OCI-LY1 (cell line): ENCODE results near the gene CDS1.

Experiments
- H2AFZ ChIP-seq: fragments of 200-600 bp; sonication (generic), shearing (Covaris generic); 2 replicates; pipeline ENCODE4 v1.6.0; 2014; ENCODE audit warnings: antibody characterized with exemption, mild to moderate bottlenecking, low read length
- H3F3A ChIP-seq: fragments of 200-600 bp; sonication (generic), shearing (Covaris generic); 2 replicates; pipeline ENCODE4 v1.6.0; 2014; ENCODE audit warnings: mild to moderate bottlenecking, antibody characterized with exemption, low read length, moderate library complexity; ENCODE audit not compliant: insufficient read depth
- H3K27ac ChIP-seq: fragments of 200-600 bp; sonication (generic); 2 replicates; pipeline ENCODE4 v1.5.1; 2014; ENCODE audit warnings: low read length, mixed run types, mild to moderate bottlenecking, low read depth; ENCODE audit not compliant: poor library complexity, severe bottlenecking
- H3K27me3 ChIP-seq: fragments of 200-600 bp; sonication (generic); 2 replicates; pipeline ENCODE4 v1.6.0; 2014; ENCODE audit warnings: antibody characterized with exemption, mild to moderate bottlenecking, low read length, moderate library complexity; ENCODE audit not compliant: insufficient read depth
- H3K36me3 ChIP-seq: fragments of 200-600 bp; sonication (generic); 2 replicates; pipeline ENCODE4 v1.6.1; 2014; ENCODE audit warnings: mild to moderate bottlenecking, antibody characterized with exemption, low read length, moderate library complexity, mixed read lengths; ENCODE audit not compliant: insufficient read depth
- H3K4me1 ChIP-seq: fragments of 200-600 bp; sonication (generic); 2 replicates; pipeline ENCODE4 v1.5.1; 2014; ENCODE audit warnings: mild to moderate bottlenecking, low read length, moderate library complexity; ENCODE audit not compliant: insufficient read depth, severe bottlenecking
- H3K4me2 ChIP-seq: fragments of 200-600 bp; sonication (generic), shearing (Covaris generic); 2 replicates; pipeline ENCODE4 v1.6.1; 2014; ENCODE audit warnings: low read length
- H3K4me3 ChIP-seq: fragments of 200-600 bp; sonication (generic); 2 replicates; pipeline ENCODE4 v1.5.1; 2014; ENCODE audit warnings: low read length, low read depth, mild to moderate bottlenecking, mixed read lengths; ENCODE audit not compliant: poor library complexity, severe bottlenecking
- H3K79me2 ChIP-seq: fragments of 200-600 bp; shearing (Covaris generic); 2 replicates; pipeline ENCODE4 v1.6.1; 2016; ENCODE audit warnings: mixed run types, low read length, mixed read lengths; ENCODE audit not compliant: insufficient read depth
- H3K9ac ChIP-seq: fragments of 200-600 bp; sonication (generic), shearing (Covaris generic); 2 replicates; pipeline ENCODE4 v1.6.1; 2014; ENCODE audit warnings: mild to moderate bottlenecking, low read length, mixed read lengths
- H3K9me2 ChIP-seq: fragments of 200-600 bp; sonication (generic), shearing (Covaris generic); 2 replicates; pipeline ENCODE4 v1.6.1; 2014; ENCODE audit warnings: low read depth, mild to moderate bottlenecking, low read length, mixed read lengths
- H3K9me3 ChIP-seq: fragments of 200-600 bp; shearing (Covaris generic); 2 replicates; pipeline ENCODE4 v1.6.1; 2014; ENCODE audit warnings: low read length, mixed read lengths
- H4K20me1 ChIP-seq: fragments of 200-600 bp; sonication (generic), shearing (Covaris generic); 2 replicates; pipeline ENCODE4 v1.6.0; 2016; ENCODE audit warnings: mild to moderate bottlenecking, low read length; ENCODE audit not compliant: insufficient read depth
- EZH2 ChIP-seq: fragments of 200-600 bp; sonication (generic), shearing (Covaris generic); IDR thresholded peaks from 2 replicates; pipeline ENCODE4 v1.8.0; 2017; ENCODE audit warnings: borderline replicate concordance, mixed run types, mild to moderate bottlenecking, antibody characterized with exemption, low read length, moderate library complexity, mixed read lengths
- TF ChIP-seq, protein P1 (sequence below): fragments of 200-600 bp; sonication (generic), shearing (Covaris generic); IDR thresholded peaks from 2 replicates; pipeline ENCODE4 v1.5.1; 2017; ENCODE audit warnings: mild to moderate bottlenecking, antibody characterized with exemption, low read length, moderate library complexity, mixed read lengths

Gene CDS1

DNA sequence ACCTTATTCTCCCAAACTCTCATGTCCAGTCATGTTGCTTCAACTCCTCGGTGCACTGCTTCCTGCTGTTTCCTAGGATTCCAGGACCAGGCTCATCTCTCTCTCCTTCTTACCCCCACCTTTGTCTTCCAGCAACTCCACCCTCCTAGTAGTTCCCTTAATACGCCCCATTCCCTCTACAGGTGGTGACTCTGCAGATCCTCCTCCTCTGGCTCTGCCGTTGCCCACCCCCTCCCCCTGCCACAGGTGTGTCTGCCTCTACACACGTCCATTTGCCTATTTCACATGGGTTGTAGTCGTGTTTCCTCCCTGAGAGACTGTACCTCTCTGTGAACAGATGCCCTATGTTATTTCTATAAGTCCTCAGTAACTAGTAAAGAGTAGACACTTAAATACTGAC lies 32.4 kb downstream of the CDS1 start:
- H3K36me3 ChIP-seq: no peaks in the 10 kb centered on the region
- no peaks in the 10 kb centered on the region for H3K4me1 ChIP-seq
- no peaks in the 10 kb centered on the region for H3K9me2 ChIP-seq
- H3K9ac ChIP-seq: no peak overlapping the region
- H3K79me2 ChIP-seq: no peaks in the 10 kb centered on the region
- H3K27ac ChIP-seq: no peak overlapping the region
- H3K4me2 ChIP-seq: no peak overlapping the region
- no peak overlapping the region for H2AFZ ChIP-seq
- no peaks in the 10 kb centered on the region for H3F3A ChIP-seq
- no peaks in the 10 kb centered on the region for H3K9me3 ChIP-seq
- H4K20me1 ChIP-seq: no peaks in the 10 kb centered on the region
- TF ChIP-seq EZH2: no peak
- TF ChIP-seq, protein P1, sequence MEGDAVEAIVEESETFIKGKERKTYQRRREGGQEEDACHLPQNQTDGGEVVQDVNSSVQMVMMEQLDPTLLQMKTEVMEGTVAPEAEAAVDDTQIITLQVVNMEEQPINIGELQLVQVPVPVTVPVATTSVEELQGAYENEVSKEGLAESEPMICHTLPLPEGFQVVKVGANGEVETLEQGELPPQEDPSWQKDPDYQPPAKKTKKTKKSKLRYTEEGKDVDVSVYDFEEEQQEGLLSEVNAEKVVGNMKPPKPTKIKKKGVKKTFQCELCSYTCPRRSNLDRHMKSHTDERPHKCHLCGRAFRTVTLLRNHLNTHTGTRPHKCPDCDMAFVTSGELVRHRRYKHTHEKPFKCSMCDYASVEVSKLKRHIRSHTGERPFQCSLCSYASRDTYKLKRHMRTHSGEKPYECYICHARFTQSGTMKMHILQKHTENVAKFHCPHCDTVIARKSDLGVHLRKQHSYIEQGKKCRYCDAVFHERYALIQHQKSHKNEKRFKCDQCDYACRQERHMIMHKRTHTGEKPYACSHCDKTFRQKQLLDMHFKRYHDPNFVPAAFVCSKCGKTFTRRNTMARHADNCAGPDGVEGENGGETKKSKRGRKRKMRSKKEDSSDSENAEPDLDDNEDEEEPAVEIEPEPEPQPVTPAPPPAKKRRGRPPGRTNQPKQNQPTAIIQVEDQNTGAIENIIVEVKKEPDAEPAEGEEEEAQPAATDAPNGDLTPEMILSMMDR: no peak
- H3K27me3 ChIP-seq: no peaks in the 10 kb centered on the region
- H3K4me3 ChIP-seq: no peak overlapping the region

DNA sequence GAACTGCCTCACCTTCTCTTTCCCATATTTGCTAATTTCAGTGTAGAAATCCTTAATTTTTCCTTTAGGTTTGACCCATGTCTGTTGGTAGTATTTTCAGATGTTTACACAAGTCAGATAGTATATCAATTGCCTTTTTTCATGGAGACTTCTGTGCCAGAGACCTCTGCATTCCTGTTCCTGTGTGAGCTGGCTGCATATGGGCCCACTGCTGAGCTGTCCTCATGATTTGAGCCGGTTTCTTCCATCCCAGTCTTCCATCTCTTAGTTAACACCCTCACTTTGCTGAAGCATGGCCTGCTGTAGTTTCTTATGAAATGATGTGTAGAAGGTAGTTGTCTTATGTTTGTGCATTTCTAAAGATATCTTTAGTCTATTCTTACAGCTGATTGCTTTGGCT lies 40.0 kb downstream of the CDS1 start:
- no peaks in the 10 kb centered on the region for H3K36me3 ChIP-seq
- no peaks in the 10 kb centered on the region for H3K27me3 ChIP-seq
- H3K79me2 ChIP-seq: no peaks in the 10 kb centered on the region
- no peak overlapping the region for H3K9ac ChIP-seq
- no peak overlapping the region for H2AFZ ChIP-seq
- H3K4me2 ChIP-seq: no peak overlapping the region
- H3K9me2 ChIP-seq: no peaks in the 10 kb centered on the region
- H3K4me1 ChIP-seq: no peaks in the 10 kb centered on the region
- H3F3A ChIP-seq: no peaks in the 10 kb centered on the region
- no peaks in the 10 kb centered on the region for H3K9me3 ChIP-seq
- H4K20me1 ChIP-seq: no peaks in the 10 kb centered on the region
- no peak overlapping the region for H3K27ac ChIP-seq
- H3K4me3 ChIP-seq: no peak overlapping the region
- TF ChIP-seq EZH2: no peak
- TF ChIP-seq, protein P1: no peak

DNA sequence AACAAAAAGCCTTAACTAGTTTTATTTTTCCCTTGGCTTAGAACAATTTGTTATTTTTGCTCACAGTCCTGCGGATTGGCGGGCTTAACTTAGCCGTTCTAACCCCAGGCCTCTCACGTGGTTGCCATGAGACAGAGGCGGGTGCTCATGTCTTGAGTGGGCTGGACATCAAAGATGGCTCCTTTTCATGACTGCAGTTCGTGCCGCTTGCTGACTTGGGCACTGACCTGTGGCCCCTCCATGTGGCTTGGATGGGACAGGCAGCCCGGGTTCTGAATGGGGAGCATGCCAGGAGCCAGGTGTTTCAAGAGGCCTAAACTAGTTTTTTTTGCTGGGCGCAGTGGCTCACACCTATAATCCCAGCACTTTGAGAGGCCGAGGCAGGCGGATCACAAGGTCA lies 40.7 kb downstream of the CDS1 start:
- H3K27me3 ChIP-seq: no peaks in the 10 kb centered on the region
- no peaks in the 10 kb centered on the region for H4K20me1 ChIP-seq
- H3K79me2 ChIP-seq: no peaks in the 10 kb centered on the region
- H3K9me3 ChIP-seq: no peaks in the 10 kb centered on the region
- no peaks in the 10 kb centered on the region for H3F3A ChIP-seq
- H3K4me1 ChIP-seq: no peaks in the 10 kb centered on the region
- no peak overlapping the region for H3K27ac ChIP-seq
- H3K36me3 ChIP-seq: no peaks in the 10 kb centered on the region
- no peaks in the 10 kb centered on the region for H3K9me2 ChIP-seq
- no peak overlapping the region for H3K4me3 ChIP-seq
- H3K9ac ChIP-seq: no peak overlapping the region
- TF ChIP-seq, protein P1: no peak
- no peak for TF ChIP-seq EZH2
- H3K4me2 ChIP-seq: no peak overlapping the region
- no peak overlapping the region for H2AFZ ChIP-seq
